ENCODE data around the gene POLR3K.

POLR3K gene

GRCh38 chr16:53346-54236 lies at the start of gene POLR3K, which contains the start of gene SNRNP25:
Gene POLR3K (minus strand): TSS chr16:53608. CDS start chr16:53586, 22 bp downstream.
Gene SNRNP25 (plus strand): TSS chr16:53828. CDS start chr16:54017, 189 bp downstream.
- peak; percentile 97 to 98 for DNase-seq

GRCh38 chr16:102060-102855 lies 48.9 kb upstream of the POLR3K start:
- DNase-seq: no peak

- DNase-seq: no peak
Observed at GRCh38 chr16:101586-101985, 48.2 kb upstream of the POLR3K start.

GRCh38 chr16:100989-101388 lies 47.6 kb upstream of the POLR3K start:
- DNase-seq: no peak

GRCh38 chr16:97822-98221 lies 44.4 kb upstream of the POLR3K start:
- no peak for DNase-seq

GRCh38 chr16:96935-97381 lies 43.5 kb upstream of the POLR3K start:
- DNase-seq: peak; percentile 94 to 96

GRCh38 chr16:94918-95265 lies 41.5 kb upstream of the POLR3K start:
- no peak for DNase-seq

- no peak for DNase-seq
Observed at GRCh38 chr16:92431-93339, 39.3 kb upstream of the POLR3K start.

GRCh38 chr16:91484-91883 lies 38.1 kb upstream of the POLR3K start:
- DNase-seq: no peak

- DNase-seq: no peak
Observed at GRCh38 chr16:89391-90302, 36.2 kb upstream of the POLR3K start.

- no peak for DNase-seq
Observed at GRCh38 chr16:88613-89012, 35.2 kb upstream of the POLR3K start.

- no peak for DNase-seq
Observed at GRCh38 chr16:86483-86952, 33.1 kb upstream of the POLR3K start.

- no peak for DNase-seq
Observed at GRCh38 chr16:85865-86264, 32.5 kb upstream of the POLR3K start.

GRCh38 chr16:85407-85782 lies 32.0 kb upstream of the POLR3K start:
- no peak for DNase-seq

- peak; percentile 76 to 80 for DNase-seq
Observed at GRCh38 chr16:84718-85406, 31.5 kb upstream of the POLR3K start.

- peak in 1 of 2 experiments; percentile 59 for DNase-seq
Observed at GRCh38 chr16:83781-84615, 30.6 kb upstream of the POLR3K start.

GRCh38 chr16:83060-83603 lies 29.7 kb upstream of the POLR3K start:
- no peak for DNase-seq

GRCh38 chr16:79151-80054 lies 26.0 kb upstream of the POLR3K start:
- DNase-seq: no peak
